ENCODE results near the gene PCIF1. TPM values are rescaled to one million over a fixed set of nuclear protein-coding genes. Genes with fewer than 3 reads are reported as not detected.

PCIF1 gene
- total and polyA plus RNA-seq, 9 of the 15 experiments (the other 6 are each of a cell fraction or from before 2014, with no cell fraction given) = 5.8 to 29.4 (median 11.3) TPM

DNA sequence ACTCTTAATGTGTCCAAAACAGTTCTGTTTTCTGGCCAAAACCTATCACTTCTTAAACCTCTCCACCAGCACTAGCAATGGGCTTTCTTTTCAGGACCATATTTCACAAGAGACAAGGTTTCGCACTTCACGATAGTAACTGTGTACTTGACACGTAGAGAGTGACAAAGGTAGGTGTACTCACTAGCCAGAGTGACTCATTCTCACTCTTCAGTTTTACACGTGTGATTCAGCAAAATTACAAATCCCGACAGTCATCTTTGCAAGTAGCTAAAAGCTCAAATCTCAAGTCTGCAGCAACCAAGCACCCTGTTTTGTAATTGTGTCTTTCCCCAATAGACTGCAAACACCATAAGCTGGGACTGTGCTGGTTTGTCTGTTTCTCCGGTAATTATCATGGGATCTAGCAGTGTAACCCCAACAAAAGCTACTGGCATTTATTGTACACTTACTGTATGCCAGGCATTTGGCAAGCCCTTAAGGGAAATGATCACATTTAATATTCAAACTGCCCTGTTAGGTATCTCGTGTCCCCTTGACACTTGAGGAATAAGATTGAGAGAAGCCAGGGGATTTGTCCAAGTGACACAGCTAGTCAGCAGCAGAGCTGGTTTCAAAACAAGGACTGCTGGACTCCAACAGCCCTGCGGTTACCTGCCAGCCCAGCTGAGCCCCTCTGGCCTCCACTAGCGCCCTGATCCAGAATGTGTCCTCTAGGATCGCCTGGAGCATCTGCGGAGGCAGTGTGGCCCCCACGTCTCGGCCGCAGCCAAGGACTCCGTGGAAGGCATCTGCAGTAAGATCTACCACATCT is 9.9 kb downstream of the PCIF1 start (continued):
- TF ChIP-seq, protein P1, sequence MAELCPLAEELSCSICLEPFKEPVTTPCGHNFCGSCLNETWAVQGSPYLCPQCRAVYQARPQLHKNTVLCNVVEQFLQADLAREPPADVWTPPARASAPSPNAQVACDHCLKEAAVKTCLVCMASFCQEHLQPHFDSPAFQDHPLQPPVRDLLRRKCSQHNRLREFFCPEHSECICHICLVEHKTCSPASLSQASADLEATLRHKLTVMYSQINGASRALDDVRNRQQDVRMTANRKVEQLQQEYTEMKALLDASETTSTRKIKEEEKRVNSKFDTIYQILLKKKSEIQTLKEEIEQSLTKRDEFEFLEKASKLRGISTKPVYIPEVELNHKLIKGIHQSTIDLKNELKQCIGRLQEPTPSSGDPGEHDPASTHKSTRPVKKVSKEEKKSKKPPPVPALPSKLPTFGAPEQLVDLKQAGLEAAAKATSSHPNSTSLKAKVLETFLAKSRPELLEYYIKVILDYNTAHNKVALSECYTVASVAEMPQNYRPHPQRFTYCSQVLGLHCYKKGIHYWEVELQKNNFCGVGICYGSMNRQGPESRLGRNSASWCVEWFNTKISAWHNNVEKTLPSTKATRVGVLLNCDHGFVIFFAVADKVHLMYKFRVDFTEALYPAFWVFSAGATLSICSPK (IDR thresholded peaks at IDR 0.05; ENCODE audit: borderline replicate concordance) = no peak
- TF ChIP-seq, protein P2, sequence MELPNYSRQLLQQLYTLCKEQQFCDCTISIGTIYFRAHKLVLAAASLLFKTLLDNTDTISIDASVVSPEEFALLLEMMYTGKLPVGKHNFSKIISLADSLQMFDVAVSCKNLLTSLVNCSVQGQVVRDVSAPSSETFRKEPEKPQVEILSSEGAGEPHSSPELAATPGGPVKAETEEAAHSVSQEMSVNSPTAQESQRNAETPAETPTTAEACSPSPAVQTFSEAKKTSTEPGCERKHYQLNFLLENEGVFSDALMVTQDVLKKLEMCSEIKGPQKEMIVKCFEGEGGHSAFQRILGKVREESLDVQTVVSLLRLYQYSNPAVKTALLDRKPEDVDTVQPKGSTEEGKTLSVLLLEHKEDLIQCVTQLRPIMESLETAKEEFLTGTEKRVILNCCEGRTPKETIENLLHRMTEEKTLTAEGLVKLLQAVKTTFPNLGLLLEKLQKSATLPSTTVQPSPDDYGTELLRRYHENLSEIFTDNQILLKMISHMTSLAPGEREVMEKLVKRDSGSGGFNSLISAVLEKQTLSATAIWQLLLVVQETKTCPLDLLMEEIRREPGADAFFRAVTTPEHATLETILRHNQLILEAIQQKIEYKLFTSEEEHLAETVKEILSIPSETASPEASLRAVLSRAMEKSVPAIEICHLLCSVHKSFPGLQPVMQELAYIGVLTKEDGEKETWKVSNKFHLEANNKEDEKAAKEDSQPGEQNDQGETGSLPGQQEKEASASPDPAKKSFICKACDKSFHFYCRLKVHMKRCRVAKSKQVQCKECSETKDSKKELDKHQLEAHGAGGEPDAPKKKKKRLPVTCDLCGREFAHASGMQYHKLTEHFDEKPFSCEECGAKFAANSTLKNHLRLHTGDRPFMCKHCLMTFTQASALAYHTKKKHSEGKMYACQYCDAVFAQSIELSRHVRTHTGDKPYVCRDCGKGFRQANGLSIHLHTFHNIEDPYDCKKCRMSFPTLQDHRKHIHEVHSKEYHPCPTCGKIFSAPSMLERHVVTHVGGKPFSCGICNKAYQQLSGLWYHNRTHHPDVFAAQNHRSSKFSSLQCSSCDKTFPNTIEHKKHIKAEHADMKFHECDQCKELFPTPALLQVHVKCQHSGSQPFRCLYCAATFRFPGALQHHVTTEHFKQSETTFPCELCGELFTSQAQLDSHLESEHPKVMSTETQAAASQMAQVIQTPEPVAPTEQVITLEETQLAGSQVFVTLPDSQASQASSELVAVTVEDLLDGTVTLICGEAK (IDR thresholded peaks at IDR 0.05) = no peak
- TF ChIP-seq, protein P2 (CRISPR knock-in tag; IDR thresholded peaks at IDR 0.05) = no peak
- TF ChIP-seq ZNF584 (CRISPR knock-in tag; IDR thresholded peaks at IDR 0.05; ENCODE audit: low read depth) = no peak
- TF ChIP-seq NR4A1 (CRISPR knock-in tag; IDR thresholded peaks at IDR 0.05) = no peak
- TF ChIP-seq NR4A1 (tag; IDR thresholded peaks at IDR 0.05) = no peak
- TF ChIP-seq, protein P3, sequence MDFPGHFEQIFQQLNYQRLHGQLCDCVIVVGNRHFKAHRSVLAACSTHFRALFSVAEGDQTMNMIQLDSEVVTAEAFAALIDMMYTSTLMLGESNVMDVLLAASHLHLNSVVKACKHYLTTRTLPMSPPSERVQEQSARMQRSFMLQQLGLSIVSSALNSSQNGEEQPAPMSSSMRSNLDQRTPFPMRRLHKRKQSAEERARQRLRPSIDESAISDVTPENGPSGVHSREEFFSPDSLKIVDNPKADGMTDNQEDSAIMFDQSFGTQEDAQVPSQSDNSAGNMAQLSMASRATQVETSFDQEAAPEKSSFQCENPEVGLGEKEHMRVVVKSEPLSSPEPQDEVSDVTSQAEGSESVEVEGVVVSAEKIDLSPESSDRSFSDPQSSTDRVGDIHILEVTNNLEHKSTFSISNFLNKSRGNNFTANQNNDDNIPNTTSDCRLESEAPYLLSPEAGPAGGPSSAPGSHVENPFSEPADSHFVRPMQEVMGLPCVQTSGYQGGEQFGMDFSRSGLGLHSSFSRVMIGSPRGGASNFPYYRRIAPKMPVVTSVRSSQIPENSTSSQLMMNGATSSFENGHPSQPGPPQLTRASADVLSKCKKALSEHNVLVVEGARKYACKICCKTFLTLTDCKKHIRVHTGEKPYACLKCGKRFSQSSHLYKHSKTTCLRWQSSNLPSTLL (IDR thresholded peaks at IDR 0.05) = no peak
- TF ChIP-seq POLR2A (conservative IDR thresholded peaks at IDR 0.05) = no peak
- no peak for TF ChIP-seq PTRF (tag; IDR thresholded peaks at IDR 0.05)
- peak; percentile 73 for TF ChIP-seq ZEB2 (IDR thresholded peaks at IDR 0.05)
- TF ChIP-seq, protein P4, sequence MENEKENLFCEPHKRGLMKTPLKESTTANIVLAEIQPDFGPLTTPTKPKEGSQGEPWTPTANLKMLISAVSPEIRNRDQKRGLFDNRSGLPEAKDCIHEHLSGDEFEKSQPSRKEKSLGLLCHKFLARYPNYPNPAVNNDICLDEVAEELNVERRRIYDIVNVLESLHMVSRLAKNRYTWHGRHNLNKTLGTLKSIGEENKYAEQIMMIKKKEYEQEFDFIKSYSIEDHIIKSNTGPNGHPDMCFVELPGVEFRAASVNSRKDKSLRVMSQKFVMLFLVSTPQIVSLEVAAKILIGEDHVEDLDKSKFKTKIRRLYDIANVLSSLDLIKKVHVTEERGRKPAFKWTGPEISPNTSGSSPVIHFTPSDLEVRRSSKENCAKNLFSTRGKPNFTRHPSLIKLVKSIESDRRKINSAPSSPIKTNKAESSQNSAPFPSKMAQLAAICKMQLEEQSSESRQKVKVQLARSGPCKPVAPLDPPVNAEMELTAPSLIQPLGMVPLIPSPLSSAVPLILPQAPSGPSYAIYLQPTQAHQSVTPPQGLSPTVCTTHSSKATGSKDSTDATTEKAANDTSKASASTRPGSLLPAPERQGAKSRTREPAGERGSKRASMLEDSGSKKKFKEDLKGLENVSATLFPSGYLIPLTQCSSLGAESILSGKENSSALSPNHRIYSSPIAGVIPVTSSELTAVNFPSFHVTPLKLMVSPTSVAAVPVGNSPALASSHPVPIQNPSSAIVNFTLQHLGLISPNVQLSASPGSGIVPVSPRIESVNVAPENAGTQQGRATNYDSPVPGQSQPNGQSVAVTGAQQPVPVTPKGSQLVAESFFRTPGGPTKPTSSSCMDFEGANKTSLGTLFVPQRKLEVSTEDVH (IDR thresholded peaks at IDR 0.05; ENCODE audit: low read depth, partially characterized antibody) = no peak
- TF ChIP-seq ZBTB1 (CRISPR knock-in tag; IDR thresholded peaks at IDR 0.05; ENCODE audit: borderline replicate concordance, low read depth) = no peak

All from K562 (cell line).